MM.1S (cell line): ENCODE results near the gene SPTLC1.
"Not testable (repeated sequence)": the region's sequence is repeated elsewhere in the genome, so short reads cannot be mapped to it uniquely, and the experiment has no call there.

Experiments used
- EZH2phosphoT487 ChIP-seq: fragments of 300-600 bp; sonication (generic); IDR thresholded peaks from 2 replicates; pipeline ENCODE4 v1.6.1; 2018; ENCODE audit warnings: antibody characterized with exemption, low read length
- TF ChIP-seq, protein P1 (sequence below): fragments of 300-600 bp; sonication (generic); IDR thresholded peaks from 2 replicates; pipeline ENCODE4 v1.5.1; 2016; ENCODE audit warnings: antibody characterized with exemption, low read length, mixed read lengths

DNA sequence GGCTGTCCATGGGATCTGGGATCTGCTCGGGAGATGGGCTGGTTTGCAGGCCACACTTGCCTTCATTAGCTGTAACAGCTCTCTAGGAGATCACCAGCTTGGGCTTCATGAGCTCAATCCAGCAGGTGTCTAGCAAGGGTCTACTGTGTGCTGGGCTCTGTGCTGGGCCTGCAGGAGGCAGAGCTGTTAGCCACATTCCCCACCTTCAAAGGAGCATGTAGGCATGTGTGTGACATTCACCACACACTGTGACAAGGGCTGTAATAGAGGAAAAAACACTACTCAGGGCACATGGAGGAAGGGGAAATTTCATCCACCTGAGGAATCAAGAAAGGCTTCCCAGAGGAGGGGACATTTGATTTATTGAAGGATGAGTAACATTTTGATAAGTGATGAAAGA is 17.7 kb upstream of the SPTLC1 start:
- TF ChIP-seq, protein P1, sequence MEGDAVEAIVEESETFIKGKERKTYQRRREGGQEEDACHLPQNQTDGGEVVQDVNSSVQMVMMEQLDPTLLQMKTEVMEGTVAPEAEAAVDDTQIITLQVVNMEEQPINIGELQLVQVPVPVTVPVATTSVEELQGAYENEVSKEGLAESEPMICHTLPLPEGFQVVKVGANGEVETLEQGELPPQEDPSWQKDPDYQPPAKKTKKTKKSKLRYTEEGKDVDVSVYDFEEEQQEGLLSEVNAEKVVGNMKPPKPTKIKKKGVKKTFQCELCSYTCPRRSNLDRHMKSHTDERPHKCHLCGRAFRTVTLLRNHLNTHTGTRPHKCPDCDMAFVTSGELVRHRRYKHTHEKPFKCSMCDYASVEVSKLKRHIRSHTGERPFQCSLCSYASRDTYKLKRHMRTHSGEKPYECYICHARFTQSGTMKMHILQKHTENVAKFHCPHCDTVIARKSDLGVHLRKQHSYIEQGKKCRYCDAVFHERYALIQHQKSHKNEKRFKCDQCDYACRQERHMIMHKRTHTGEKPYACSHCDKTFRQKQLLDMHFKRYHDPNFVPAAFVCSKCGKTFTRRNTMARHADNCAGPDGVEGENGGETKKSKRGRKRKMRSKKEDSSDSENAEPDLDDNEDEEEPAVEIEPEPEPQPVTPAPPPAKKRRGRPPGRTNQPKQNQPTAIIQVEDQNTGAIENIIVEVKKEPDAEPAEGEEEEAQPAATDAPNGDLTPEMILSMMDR: not testable (repeated sequence)
- TF ChIP-seq EZH2phosphoT487: not testable (repeated sequence)
